H1 (cell line): ENCODE results near the gene CLMP.

ENCODE experiments used
- EZH2 ChIP-seq: fragments of 200-600 bp; sonication (generic); IDR thresholded peaks from 2 replicates; pipeline ENCODE4 v1.7.1; 2012; ENCODE audit warnings: low read depth, mild to moderate bottlenecking, moderate library complexity, low read length, inconsistent platforms; ENCODE audit not compliant: severe bottlenecking
- POLR2A ChIP-seq, 2 experiments: IDR thresholded peaks; 1 replicate in 1 of 2; 2 replicates in 1 of 2; pipeline ENCODE4 v1.6.1; 2011; ENCODE audit warnings: low read depth in 2 of 2, low read length in 2 of 2, mild to moderate bottlenecking in 2 of 2; ENCODE audit errors: control extremely low read depth in 1 of 2
- TF ChIP-seq, protein P1 (sequence below): IDR thresholded peaks from 2 replicates; pipeline ENCODE4 v1.6.1; 2012; ENCODE audit warnings: inconsistent platforms

DNA sequence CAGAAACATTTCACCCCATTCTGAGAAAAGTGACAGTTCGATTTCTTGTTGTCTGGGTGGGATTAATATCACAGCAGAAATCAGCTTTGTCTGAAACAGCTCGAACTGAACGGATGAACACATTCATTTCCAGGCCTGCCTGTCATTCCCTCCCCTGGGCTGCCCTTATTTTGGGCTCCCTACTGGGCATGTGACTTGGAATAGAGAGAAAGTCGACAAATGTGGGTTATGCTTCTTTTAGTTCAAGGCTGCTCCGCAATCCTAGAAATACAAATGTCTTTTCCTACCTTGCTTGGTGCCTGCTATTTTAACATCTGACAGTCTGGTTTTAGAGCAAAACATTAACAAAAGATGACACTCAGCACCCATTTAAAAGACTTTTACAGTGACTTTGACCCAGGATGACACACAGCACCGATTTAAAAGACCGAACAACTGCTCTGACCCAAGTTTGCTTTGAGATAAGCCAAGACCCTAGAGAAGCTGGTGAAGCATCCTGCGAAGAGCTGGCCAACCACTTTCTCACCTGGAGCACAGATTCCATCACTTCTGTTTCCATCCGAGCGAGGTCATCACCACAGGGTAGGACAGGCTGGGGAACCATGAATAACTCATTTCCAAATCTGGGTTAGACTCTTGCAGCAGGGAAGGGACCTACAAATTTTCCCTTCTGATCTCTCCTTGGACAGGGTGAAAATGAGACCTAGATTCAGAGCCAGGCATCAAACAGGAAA, 13.1 kb downstream of the CLMP start:
- TF ChIP-seq, protein P1, sequence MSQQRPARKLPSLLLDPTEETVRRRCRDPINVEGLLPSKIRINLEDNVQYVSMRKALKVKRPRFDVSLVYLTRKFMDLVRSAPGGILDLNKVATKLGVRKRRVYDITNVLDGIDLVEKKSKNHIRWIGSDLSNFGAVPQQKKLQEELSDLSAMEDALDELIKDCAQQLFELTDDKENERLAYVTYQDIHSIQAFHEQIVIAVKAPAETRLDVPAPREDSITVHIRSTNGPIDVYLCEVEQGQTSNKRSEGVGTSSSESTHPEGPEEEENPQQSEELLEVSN, result no peak
- TF ChIP-seq EZH2, result no peak
- no peak for TF ChIP-seq POLR2A (IDR thresholded peaks at IDR 0.05; ENCODE audit: control extremely low read depth in 1 of 2, low read depth in 2 of 2, low read length in 2 of 2)
